Neutrophil (primary cell): ENCODE data around the gene C1QTNF5.

ENCODE experiments used
- H3K27ac ChIP-seq: fragments of 200-600 bp; sonication (generic); 2 replicates; pipeline ENCODE4 v1.5.1; 2016; ENCODE audit warnings: mild to moderate bottlenecking, moderate library complexity
- H3K27me3 ChIP-seq: fragments of 200-600 bp; sonication (generic); 2 replicates; pipeline ENCODE4 v1.6.0; 2016; ENCODE audit warnings: mild to moderate bottlenecking
- H3K36me3 ChIP-seq: fragments of 200-600 bp; sonication (generic); 2 replicates; pipeline ENCODE4 v1.5.1; 2017
- H3K4me1 ChIP-seq, 2 experiments: fragments of 200-600 bp in 1 of 2; sonication (generic) in 1 of 2; 1 replicate in 1 of 2; 2 replicates in 1 of 2; pipeline versions ENCODE4 v1.5.1 to v1.6.1; 2013 to 2016; ENCODE audit warnings: low read depth in 1 of 2, low read length in 1 of 2, mild to moderate bottlenecking in 1 of 2, moderate library complexity in 1 of 2; ENCODE audit not compliant: control insufficient read depth in 1 of 2, insufficient read depth in 1 of 2
- H3K4me3 ChIP-seq, 2 experiments: fragments of 200-600 bp in 1 of 2; sonication (generic) in 1 of 2; 1 replicate in 1 of 2; 2 replicates in 1 of 2; pipeline ENCODE4 v1.5.1; 2013 to 2016; ENCODE audit warnings: low read depth in 1 of 2, low read length in 1 of 2, mild to moderate bottlenecking in 1 of 2, moderate library complexity in 1 of 2
- H3K9me3 ChIP-seq: fragments of 200-600 bp; sonication (generic); 2 replicates; pipeline ENCODE4 v1.5.1; 2016
- CTCF ChIP-seq: fragments of 200-600 bp; sonication (generic); IDR thresholded peaks from 2 replicates; pipeline ENCODE4 v1.5.1; 2016; ENCODE audit warnings: antibody characterized with exemption

The C1QTNF5 gene

GRCh38 chr11:119303227-119303718 lies 37.4 kb downstream of the C1QTNF5 start:
- Histone ChIP-seq H3K36me3 (peaks cover 99% of the 10 kb centered on the region), H3K9me3 (no peaks in the 10 kb centered on the region)
- TF ChIP-seq CTCF = no peak

GRCh38 chr11:119300198-119300964 lies 40.3 kb downstream of the C1QTNF5 start:
- no peak overlapping the region for H3K27ac ChIP-seq
- H3K36me3 ChIP-seq = peaks cover 95% of the 10 kb centered on the region
- no peak overlapping the region for H3K4me3 ChIP-seq
- no peaks in the 10 kb centered on the region for H3K27me3 ChIP-seq
- H3K9me3 ChIP-seq = no peaks in the 10 kb centered on the region
- TF ChIP-seq CTCF = no peak
- H3K4me1 ChIP-seq = no peaks in the 10 kb centered on the region

More at GRCh38 chr11:119303227-119303718, 37.4 kb downstream of the C1QTNF5 start:
- Histone ChIP-seq H3K27me3 (no peaks in the 10 kb centered on the region), H3K4me1 (no peaks in the 10 kb centered on the region), H3K4me3 (no peak overlapping the region), H3K27ac (no peak overlapping the region)

GRCh38 chr11:119299416-119299815 lies 41.3 kb downstream of the C1QTNF5 start:
- no peak overlapping the region for H3K27ac ChIP-seq
- peaks cover 95% of the 10 kb centered on the region for H3K36me3 ChIP-seq
- no peaks in the 10 kb centered on the region for H3K4me1 ChIP-seq
- TF ChIP-seq CTCF = no peak
- no peak overlapping the region for H3K4me3 ChIP-seq
- no peaks in the 10 kb centered on the region for H3K9me3 ChIP-seq
- no peaks in the 10 kb centered on the region for H3K27me3 ChIP-seq

GRCh38 chr11:119298726-119299125 lies 42.0 kb downstream of the C1QTNF5 start:
- Histone ChIP-seq H3K27ac (no peak overlapping the region), H3K9me3 (no peaks in the 10 kb centered on the region), H3K4me1 (no peaks in the 10 kb centered on the region), H3K27me3 (no peaks in the 10 kb centered on the region), H3K36me3 (peaks cover 94% of the 10 kb centered on the region), H3K4me3 (no peak overlapping the region)
- no peak for TF ChIP-seq CTCF

- Histone ChIP-seq H3K4me3 (no peak overlapping the region), H3K27me3 (no peaks in the 10 kb centered on the region), H3K4me1 (no peaks in the 10 kb centered on the region), H3K36me3 (peaks cover 94% of the 10 kb centered on the region), H3K9me3 (no peaks in the 10 kb centered on the region), H3K27ac (no peak overlapping the region)
- no peak for TF ChIP-seq CTCF
Measured at GRCh38 chr11:119297938-119298337, 42.7 kb downstream of the C1QTNF5 start.
